Activated naive CD4-positive, alpha-beta T cell treated with Interleukin-2 at 50 U/mL for 16 hours (primary cell): ENCODE data around the gene C1QTNF3.

Experiments
- DNase-seq: peaks from one replicate; pipeline ENCODE4 v3.0.0-alpha.2; 2020

Gene C1QTNF3

DNA sequence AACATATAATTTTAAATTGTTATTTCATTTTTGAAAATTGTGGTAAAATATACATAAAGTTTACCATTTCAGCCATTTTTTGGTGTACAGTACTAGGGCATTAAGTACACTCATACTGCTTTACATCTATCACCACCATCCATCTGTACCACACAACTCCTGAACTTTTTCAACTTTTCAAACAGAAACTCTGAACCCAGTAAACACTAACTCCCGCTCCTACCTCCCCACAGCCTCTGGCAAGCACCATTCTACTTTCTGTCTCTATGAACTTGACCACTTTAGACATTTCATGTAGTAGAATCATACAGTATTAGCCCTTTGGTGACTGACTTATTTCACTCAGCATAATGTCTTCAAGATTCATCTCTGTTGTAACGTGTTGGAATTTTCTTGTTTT is 50.1 kb downstream of the C1QTNF3 start:
- no peak for DNase-seq

DNA sequence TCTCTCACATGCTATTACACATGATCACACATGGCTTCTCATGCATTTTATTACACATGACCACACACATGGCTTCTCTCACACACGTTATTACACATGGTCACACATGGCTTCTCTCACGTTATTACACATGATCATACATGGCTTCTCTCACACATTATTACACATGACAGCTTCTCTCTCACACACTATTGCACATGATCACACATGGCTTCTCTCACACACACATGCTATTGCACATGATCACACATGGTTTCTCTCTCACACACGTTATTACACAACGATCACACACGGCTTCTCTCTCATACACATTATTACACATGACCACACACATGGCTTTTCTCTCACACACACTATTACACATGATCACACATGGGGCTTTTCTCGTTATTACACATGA is 57.6 kb downstream of the C1QTNF3 start:
- DNase-seq = no peak

- no peak for DNase-seq
These were observed 58.3 kb downstream of the C1QTNF3 start, which contains the start of gene SLC45A2 for GRCh38 chr5:33984671-33985124. Gene SLC45A2 (minus strand): TSS chr5:33984693. CDS start chr5:33984583, 110 bp downstream.

- DNase-seq = no peak
These were observed 58.8 kb downstream of the C1QTNF3 start for GRCh38 chr5:33984178-33984577.

DNA sequence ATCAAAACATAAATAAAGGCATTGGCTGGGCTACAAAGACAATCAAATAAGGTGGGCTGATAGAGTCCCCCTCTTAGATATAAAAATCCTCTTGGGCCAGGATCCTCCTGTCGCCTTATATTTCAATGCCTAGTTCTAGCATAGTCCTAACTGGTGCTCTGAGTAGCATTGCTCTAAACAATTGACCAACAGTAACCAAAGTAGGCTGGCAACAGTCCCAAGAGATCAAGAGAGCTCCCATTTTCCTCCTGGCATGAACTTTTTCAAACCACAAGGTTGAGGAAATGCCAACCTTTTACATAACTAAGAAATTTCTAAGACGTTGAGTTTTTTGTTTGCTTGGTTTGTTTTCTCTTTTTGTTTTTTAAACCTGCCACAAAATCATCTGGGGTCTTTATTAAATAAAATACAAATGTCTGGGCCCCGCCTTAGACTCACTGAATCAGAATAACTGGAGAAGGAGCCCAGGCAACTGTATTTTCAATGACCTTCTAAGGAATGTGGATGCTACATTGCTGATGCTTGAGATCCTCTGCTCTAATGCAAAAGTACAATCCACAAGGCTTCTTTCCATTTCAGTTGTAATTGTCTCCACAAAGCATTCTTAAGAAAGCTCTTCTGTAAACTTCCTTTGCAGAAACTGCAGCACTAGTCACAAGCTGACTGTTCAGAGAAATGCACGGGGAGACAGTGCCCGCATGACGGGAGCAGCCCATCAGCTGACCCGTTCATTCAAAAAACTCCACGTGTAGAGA is 61.4 kb downstream of the C1QTNF3 start:
- DNase-seq = no peak

DNA sequence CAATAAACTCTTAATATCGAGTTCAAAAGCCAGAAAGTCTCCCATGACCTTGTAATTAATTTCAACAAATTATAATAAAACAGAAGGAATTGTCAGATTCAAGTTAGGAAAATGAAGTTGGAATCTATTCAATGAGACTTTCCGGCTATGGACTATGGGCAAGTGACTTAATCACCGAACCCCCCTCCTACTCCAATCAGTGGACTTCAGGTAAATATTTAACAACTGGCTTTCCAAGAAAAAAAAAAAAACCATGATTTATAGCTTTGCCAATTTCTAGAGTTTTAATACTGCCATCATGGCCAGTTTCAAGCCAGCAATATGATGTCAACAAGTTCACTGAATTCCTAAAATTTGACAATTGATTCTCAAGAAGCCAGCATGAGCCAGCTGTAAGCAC is 63.0 kb downstream of the C1QTNF3 start:
- DNase-seq = no peak

DNA sequence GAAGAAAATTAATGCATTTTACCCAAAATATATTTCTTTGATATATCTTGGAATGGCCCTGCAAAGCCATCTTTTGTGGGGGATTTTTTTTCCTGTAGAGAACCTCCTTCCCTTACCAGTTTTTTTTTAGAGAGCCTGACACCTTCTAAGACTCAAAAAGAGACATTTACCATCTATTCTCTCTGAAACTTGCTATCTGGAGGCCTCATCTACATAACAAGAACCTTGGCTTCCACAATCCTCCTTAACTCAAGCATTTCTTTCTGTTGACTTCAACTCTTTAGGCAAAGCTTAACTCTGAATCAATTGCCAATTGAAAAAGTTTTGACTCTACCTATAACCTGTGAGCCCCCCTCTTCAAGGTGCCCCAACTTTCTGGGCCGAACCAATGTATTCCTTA is 64.7 kb downstream of the C1QTNF3 start:
- DNase-seq = no peak

DNA sequence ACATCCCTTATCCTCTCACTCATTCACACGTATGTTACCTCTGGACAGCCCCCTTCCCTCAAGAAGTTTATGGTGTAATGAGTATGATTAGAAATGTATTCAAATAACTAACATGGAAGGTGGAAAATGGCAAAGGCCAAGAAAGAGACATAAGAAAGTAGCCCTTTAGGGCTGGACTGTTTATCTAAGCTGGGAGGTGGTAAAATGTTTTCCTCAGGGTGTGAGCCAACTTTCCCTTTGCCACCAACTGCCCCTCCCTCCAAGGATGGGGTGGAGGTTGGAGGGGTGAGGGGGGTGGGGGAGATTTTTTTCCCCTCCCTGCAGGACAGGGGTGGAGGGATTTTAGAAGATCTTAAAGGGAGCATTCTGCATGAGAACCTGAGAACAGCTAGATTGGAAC is 66.7 kb downstream of the C1QTNF3 start:
- DNase-seq = no peak

DNA sequence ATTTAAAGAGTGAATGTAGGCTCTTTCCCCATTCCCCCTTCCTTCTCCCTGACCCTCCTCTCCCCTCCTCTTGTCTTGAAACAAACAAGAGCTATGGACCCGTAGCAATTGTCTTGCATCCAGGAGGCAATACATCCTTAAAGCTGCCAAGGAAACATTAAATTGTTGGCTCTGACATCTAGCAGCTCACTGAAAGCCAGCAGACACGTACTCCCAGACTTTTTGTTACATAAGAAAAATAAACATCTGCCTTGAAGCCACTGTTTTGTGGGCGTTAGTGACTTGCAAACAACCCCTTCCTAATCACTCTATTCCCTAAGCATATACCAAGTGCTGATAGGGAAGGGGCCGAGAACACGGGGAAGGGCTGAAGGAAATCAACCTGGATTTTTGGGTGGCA is 67.2 kb downstream of the C1QTNF3 start:
- no peak for DNase-seq

- DNase-seq = no peak
These were observed 69.7 kb downstream of the C1QTNF3 start for GRCh38 chr5:33973271-33973670.

- DNase-seq = no peak
These were observed 73.2 kb downstream of the C1QTNF3 start for GRCh38 chr5:33969572-33970452.

DNA sequence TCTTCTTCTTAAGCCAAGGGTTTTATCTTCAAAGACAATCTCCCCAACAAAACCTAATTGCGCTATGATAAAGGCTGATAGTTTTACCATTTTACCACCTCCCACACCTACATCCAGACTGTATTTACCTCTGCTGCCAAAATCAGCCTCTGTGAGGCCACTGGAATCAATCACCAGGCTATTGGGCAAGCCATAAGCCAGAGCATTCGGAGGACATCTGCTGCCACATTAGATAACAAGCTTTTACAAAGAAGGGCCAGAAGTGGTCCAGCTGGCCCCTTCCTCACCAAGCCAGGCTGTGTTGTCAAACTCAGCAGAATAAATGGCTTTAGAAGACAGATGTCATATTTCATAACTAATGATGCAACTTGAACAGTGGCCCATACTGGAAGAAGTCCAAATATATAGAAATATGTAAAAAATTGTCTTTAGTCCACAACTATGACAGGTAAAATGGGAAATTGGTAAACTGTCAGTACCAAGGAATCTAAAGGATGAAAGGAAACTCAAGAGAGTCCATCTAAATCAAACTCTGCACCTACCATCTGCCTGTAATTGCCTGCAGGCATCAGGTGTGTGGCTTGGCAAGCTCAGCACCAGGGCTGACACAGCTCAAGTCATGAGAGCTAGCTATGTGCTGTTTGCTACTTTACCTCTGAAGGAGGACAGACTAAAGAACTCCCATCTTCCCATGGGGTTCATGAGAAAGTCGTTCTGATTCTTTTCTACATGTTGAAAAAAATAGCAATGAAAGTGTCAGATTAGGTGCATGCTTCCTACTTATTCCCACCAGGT is 74.6 kb downstream of the C1QTNF3 start:
- DNase-seq = no peak
